ENCODE data around the gene ERICH4. TPM values are rescaled to one million over a fixed set of nuclear protein-coding genes. Genes with fewer than 3 reads are reported as not detected.

Gene ERICH4
- not detected in 2 replicates for polyA plus RNA-seq (2012; rRNA removed)
- polyA plus RNA-seq (2012; cell fraction: cytosol; rRNA removed): 0.03 TPM in 1 of 2 replicates, not detected in the other
- not detected in 2 replicates for polyA plus RNA-seq (2012; cell fraction: nucleus; rRNA removed)

GRCh38 chr19:41442473-41443355, at the start of gene ERICH4:
TSS of gene ERICH4 (plus strand) at chr19:41443156. CDS start at chr19:41443170, 14 bp downstream.
- Histone ChIP-seq H3K9ac (no peak within 1 kb of the TSS), H4K20me1 (ENCODE audit: insufficient read depth) (no peaks in the 10 kb centered on the region), H3K4me2 (no peak within 1 kb of the TSS), H3K36me3 (replicated peaks in 1 of 2; ENCODE audit: control insufficient read depth in 1 of 2, insufficient read depth in 2 of 2, low read length in 1 of 2) (peaks cover 0 to 3% of the 10 kb centered on the region in 2 experiments), H3K4me1 (ENCODE audit: control insufficient read depth in 1 of 2, insufficient read depth in 2 of 2, low read depth in 1 of 2, low read length in 1 of 2) (peaks cover 0 to 4% of the 10 kb centered on the region in 2 experiments; a peak in 3 of 4 replicates), H3K27me3 (ENCODE audit: insufficient read depth) (peaks cover 47% of the 10 kb centered on the region), H3K9me2 (no peaks in the 10 kb centered on the region), H2AFZ (ENCODE audit: low read depth) (no peak within 1 kb of the TSS), H3K27ac (ENCODE audit: low read depth in 2 of 2, low read length in 1 of 2) (no peak within 1 kb of the TSS), H3K79me2 (ENCODE audit: insufficient read depth) (peaks cover 12% of the 10 kb centered on the region; the same call in 1 of the 2 replicates), H3K4me3 (ENCODE audit: low read depth in 2 of 2, low read length in 1 of 2) (no peak within 1 kb of the TSS), H3F3A (replicated peaks; ENCODE audit: insufficient read depth) (no peaks in the 10 kb centered on the region), H3K9me3 (no peaks in the 10 kb centered on the region)
- 11% methylated on average over 6 of the region's 7 CpGs for WGBS (ENCODE audit: low lambda C conversion rate)
- no peak for DNase-seq
- TF ChIP-seq FOXM1 (IDR thresholded peaks at IDR 0.05; ENCODE audit: low read depth) (no peak), POLR2AphosphoS5 (IDR thresholded peaks at IDR 0.05; ENCODE audit: low read depth, low read length) (no peak), CHD2 (IDR thresholded peaks at IDR 0.05; ENCODE audit: low read length, partially characterized antibody) (no peak), RAD21 (IDR thresholded peaks at IDR 0.05; ENCODE audit: low read length) (no peak), RXRA (IDR thresholded peaks at IDR 0.05; ENCODE audit: borderline replicate concordance, low read depth) (no peak), GATA2 (CRISPR knock-in tag; IDR thresholded peaks at IDR 0.05) (no peak), GABPA (IDR thresholded peaks at IDR 0.05; ENCODE audit: low read depth) (no peak), NRF1 (IDR thresholded peaks at IDR 0.05; ENCODE audit: low read depth, low read length) (no peak), IRF3 (IDR thresholded peaks at IDR 0.05; ENCODE audit: low read depth, low read length) (no peak)
- TF ChIP-seq, protein P1, sequence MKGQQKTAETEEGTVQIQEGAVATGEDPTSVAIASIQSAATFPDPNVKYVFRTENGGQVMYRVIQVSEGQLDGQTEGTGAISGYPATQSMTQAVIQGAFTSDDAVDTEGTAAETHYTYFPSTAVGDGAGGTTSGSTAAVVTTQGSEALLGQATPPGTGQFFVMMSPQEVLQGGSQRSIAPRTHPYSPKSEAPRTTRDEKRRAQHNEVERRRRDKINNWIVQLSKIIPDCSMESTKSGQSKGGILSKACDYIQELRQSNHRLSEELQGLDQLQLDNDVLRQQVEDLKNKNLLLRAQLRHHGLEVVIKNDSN (IDR thresholded peaks at IDR 0.05; ENCODE audit: borderline replicate concordance, low read depth): no peak
- CTCF ChIA-PET: interaction anchor here (0.7 to 1.1 kb wide), 3 partner anchors 112 to 127 kb away, joined by 3 to 5 read pairs (median 3); no protein-coding TSS in a partner anchor
- POLR2A ChIA-PET: no interaction called here

GRCh38 chr19:41395355-41395754, 47.6 kb upstream of the ERICH4 start:
- peaks cover 48% of the 10 kb centered on the region for H3K79me2 ChIP-seq (ENCODE audit: insufficient read depth)
- ChIA-PET POLR2A (no interaction called here), CTCF (no interaction called here)
- no peak overlapping the region for H3K9ac ChIP-seq
- no peaks in the 10 kb centered on the region for H4K20me1 ChIP-seq (ENCODE audit: insufficient read depth)
- H3K4me3 ChIP-seq (ENCODE audit: low read depth in 2 of 2, low read length in 1 of 2): no peak overlapping the region
- H3K4me2 ChIP-seq: peak overlapping the region; percentile 99; the same call in 1 of the 2 replicates
- no peaks in the 10 kb centered on the region for H3F3A ChIP-seq (replicated peaks; ENCODE audit: insufficient read depth)
- H3K4me1 ChIP-seq (ENCODE audit: control insufficient read depth in 1 of 2, insufficient read depth in 2 of 2, low read depth in 1 of 2, low read length in 1 of 2): peaks cover 5 to 14% of the 10 kb centered on the region in 2 experiments; a peak in 2 of 4 replicates
- no peak overlapping the region for H2AFZ ChIP-seq (ENCODE audit: low read depth)
- no peaks in the 10 kb centered on the region for H3K9me2 ChIP-seq
- no peak overlapping the region for H3K27ac ChIP-seq (ENCODE audit: low read depth in 2 of 2, low read length in 1 of 2)
- WGBS (ENCODE audit: low lambda C conversion rate): 79% methylated on average over 6 of the region's 6 CpGs
- H3K9me3 ChIP-seq: no peaks in the 10 kb centered on the region
- H3K36me3 ChIP-seq (replicated peaks in 1 of 2; ENCODE audit: control insufficient read depth in 1 of 2, insufficient read depth in 2 of 2, low read length in 1 of 2): peaks cover 2 to 17% of the 10 kb centered on the region in 2 experiments
- TF ChIP-seq POLR2AphosphoS5 (IDR thresholded peaks at IDR 0.05; ENCODE audit: low read depth, low read length) (no peak), RCOR1 (IDR thresholded peaks at IDR 0.05; ENCODE audit: low read length) (no peak), CHD2 (IDR thresholded peaks at IDR 0.05; ENCODE audit: low read length, partially characterized antibody) (no peak), NFIC (IDR thresholded peaks at IDR 0.05; ENCODE audit: borderline replicate concordance) (no peak), NRF1 (IDR thresholded peaks at IDR 0.05; ENCODE audit: low read depth, low read length) (no peak), FOSL2 (IDR thresholded peaks at IDR 0.05; ENCODE audit: borderline replicate concordance, low read depth) (no peak), MEF2A (IDR thresholded peaks at IDR 0.05; ENCODE audit: borderline replicate concordance, low read depth) (no peak), RAD21 (IDR thresholded peaks at IDR 0.05; ENCODE audit: low read length) (no peak), TCF12 (IDR thresholded peaks at IDR 0.05) (no peak), RXRA (IDR thresholded peaks at IDR 0.05; ENCODE audit: borderline replicate concordance, low read depth) (no peak), SIN3A (IDR thresholded peaks at IDR 0.05; ENCODE audit: borderline replicate concordance, low read depth, low read length) (no peak), GABPA (IDR thresholded peaks at IDR 0.05; ENCODE audit: low read depth) (no peak), EP300 (IDR thresholded peaks at IDR 0.05; ENCODE audit: borderline replicate concordance in 1 of 2, low read depth in 1 of 2, low read length in 1 of 2) (no peak)
- no peak for DNase-seq
- H3K27me3 ChIP-seq (ENCODE audit: insufficient read depth): no peaks in the 10 kb centered on the region

Data from SK-N-SH (cell line).